Measurements from ENCODE around the gene MEGF11. TPM values are rescaled to one million over a fixed set of nuclear protein-coding genes. Genes with fewer than 3 reads are reported as not detected.
"Not testable (repeated sequence)": the region's sequence is repeated elsewhere in the genome, so short reads cannot be mapped to it uniquely, and the experiment has no call there.

MEGF11 gene
- total RNA-seq, 4 donors from 2014 or later, result not detected

- H3K27me3 ChIP-seq, result no peaks in the 10 kb centered on the region
- H3K9me3 ChIP-seq, result no peaks in the 10 kb centered on the region
- H3K27ac ChIP-seq, result no peak overlapping the region
- H3K36me3 ChIP-seq, result no peaks in the 10 kb centered on the region
- H3K4me3 ChIP-seq, result no peak overlapping the region
- TF ChIP-seq POLR2A (IDR thresholded peaks at IDR 0.05), result no peak
- TF ChIP-seq CTCF (IDR thresholded peaks at IDR 0.05), result no peak
- peaks cover 0 to 6% (median 0%) of the 10 kb centered on the region in 4 donors for H3K4me1 ChIP-seq
- no peak for DNase-seq
Observed at GRCh38 chr15:66007663-66008262, 245.8 kb downstream of the MEGF11 start.

GRCh38 chr15:66006986-66007385 lies 246.6 kb downstream of the MEGF11 start:
- Histone ChIP-seq H3K4me1 (peaks cover 0 to 6% (median 0%) of the 10 kb centered on the region in 4 donors), H3K4me3 (no peak overlapping the region), H3K27me3 (no peaks in the 10 kb centered on the region), H3K9me3 (no peaks in the 10 kb centered on the region), H3K36me3 (no peaks in the 10 kb centered on the region), H3K27ac (no peak overlapping the region)
- no peak for DNase-seq
- TF ChIP-seq CTCF (IDR thresholded peaks at IDR 0.05) (no peak), POLR2A (IDR thresholded peaks at IDR 0.05) (no peak)

- H3K4me3 ChIP-seq, result no peak overlapping the region
- H3K9me3 ChIP-seq, result no peaks in the 10 kb centered on the region
- DNase-seq, result no peak
- no peaks in the 10 kb centered on the region for H3K27me3 ChIP-seq
- TF ChIP-seq POLR2A (IDR thresholded peaks at IDR 0.05) (no peak), CTCF (IDR thresholded peaks at IDR 0.05) (no peak)
- H3K4me1 ChIP-seq, result peaks cover 0 to 6% (median 0%) of the 10 kb centered on the region in 4 donors
- H3K36me3 ChIP-seq, result no peaks in the 10 kb centered on the region
- no peak overlapping the region for H3K27ac ChIP-seq
Observed at GRCh38 chr15:66004618-66005262, 248.8 kb downstream of the MEGF11 start.

- not testable (repeated sequence) for H3K36me3 ChIP-seq, H3K4me1 ChIP-seq, H3K9me3 ChIP-seq, H3K4me3 ChIP-seq, H3K27ac ChIP-seq, DNase-seq, H3K27me3 ChIP-seq
Observed at GRCh38 chr15:66003129-66003528, 250.4 kb downstream of the MEGF11 start.

GRCh38 chr15:66001717-66002426 lies 251.7 kb downstream of the MEGF11 start:
- DNase-seq, result no peak
- Histone ChIP-seq H3K27ac (no peak overlapping the region), H3K27me3 (no peaks in the 10 kb centered on the region), H3K4me1 (no peaks in the 10 kb centered on the region), H3K4me3 (no peak overlapping the region), H3K9me3 (no peaks in the 10 kb centered on the region), H3K36me3 (no peaks in the 10 kb centered on the region)
- TF ChIP-seq POLR2A (IDR thresholded peaks at IDR 0.05) (no peak), CTCF (IDR thresholded peaks at IDR 0.05) (no peak)

GRCh38 chr15:66001042-66001441 lies 252.5 kb downstream of the MEGF11 start:
- H3K27ac ChIP-seq, result no peak overlapping the region
- H3K9me3 ChIP-seq, result no peaks in the 10 kb centered on the region
- TF ChIP-seq POLR2A (IDR thresholded peaks at IDR 0.05), result no peak
- no peak for TF ChIP-seq CTCF (IDR thresholded peaks at IDR 0.05)
- H3K27me3 ChIP-seq, result no peaks in the 10 kb centered on the region
- no peaks in the 10 kb centered on the region for H3K4me1 ChIP-seq
- no peaks in the 10 kb centered on the region for H3K36me3 ChIP-seq
- no peak for DNase-seq
- H3K4me3 ChIP-seq, result no peak overlapping the region

Measured in Peyer's patch (tissue), 4 donors.